BLaER1 (cell line): Measurements from ENCODE around the gene RABEPK.
A peak's percentile ranks its signal among the peaks of the same experiment; 100 is the strongest.
"Not testable (repeated sequence)": the region's sequence is repeated elsewhere in the genome, so short reads cannot be mapped to it uniquely, and the experiment has no call there.

Experiments
- H3K27ac ChIP-seq: shearing (Covaris generic); formaldehyde crosslinking; 2 replicates; pipeline ENCODE4 v1.8.1; 2022
- H3K27me3 ChIP-seq: shearing (Covaris generic); formaldehyde crosslinking; 2 replicates; pipeline ENCODE4 v1.8.1; 2022
- H3K36me3 ChIP-seq: shearing (Covaris generic); formaldehyde crosslinking; 2 replicates; pipeline ENCODE4 v1.8.1; 2022
- H3K4me1 ChIP-seq: shearing (Covaris generic); formaldehyde crosslinking; 2 replicates; pipeline ENCODE4 v1.8.1; 2022
- H3K4me2 ChIP-seq: shearing (Covaris generic); formaldehyde crosslinking; 2 replicates; pipeline ENCODE4 v1.8.1; 2022
- H3K4me3 ChIP-seq: shearing (Covaris generic); formaldehyde crosslinking; 2 replicates; pipeline ENCODE4 v1.8.1; 2022
- H3K9ac ChIP-seq: shearing (Covaris generic); formaldehyde crosslinking; 2 replicates; pipeline ENCODE4 v1.8.1; 2022
- H3K9me3 ChIP-seq: shearing (Covaris generic); formaldehyde crosslinking; 2 replicates; pipeline ENCODE4 v1.8.1; 2022
- H4K20me1 ChIP-seq: shearing (Covaris generic); formaldehyde crosslinking; 2 replicates; pipeline ENCODE4 v1.8.1; 2022
- Cebpa-rat ChIP-seq: shearing (Covaris generic); IDR thresholded peaks from 2 replicates; pipeline ENCODE4 v1.8.1; 2022

The RABEPK gene

DNA sequence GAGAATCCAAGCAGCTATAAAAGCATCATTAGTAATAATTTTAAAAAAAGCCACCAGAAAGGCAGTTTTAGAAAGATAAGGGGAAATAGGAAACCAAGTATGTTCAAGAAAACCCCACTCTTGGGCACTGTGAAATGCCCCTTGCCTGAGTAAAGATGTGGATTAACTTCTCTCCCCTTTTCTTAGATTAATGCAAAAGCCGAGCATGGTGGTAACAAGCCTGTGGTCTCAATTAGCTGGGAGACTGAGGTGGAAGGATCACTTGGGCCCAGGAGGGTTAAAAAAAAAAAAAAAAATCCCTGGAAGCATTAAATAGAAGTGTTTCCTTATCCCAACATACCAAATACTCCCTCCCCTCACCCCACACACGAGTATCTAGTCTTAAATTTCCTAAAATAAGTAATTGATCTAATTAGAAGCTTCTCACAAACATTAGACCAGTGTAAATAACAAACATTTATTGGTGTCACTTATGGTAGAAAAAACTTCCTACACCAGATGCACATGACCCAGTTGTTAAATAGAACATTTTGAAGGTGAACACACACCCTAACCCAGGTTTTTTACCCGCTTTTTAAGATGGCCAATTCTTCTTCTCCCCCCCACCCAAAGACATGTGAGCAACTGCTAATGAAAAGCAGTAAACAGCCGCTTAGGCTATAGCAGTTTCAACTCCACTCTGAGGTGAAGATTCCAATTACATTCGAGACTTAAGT, 35.6 kb downstream of the RABEPK start:
- Histone ChIP-seq H3K4me2 (peak overlapping the region; percentile 73), H3K36me3 (peaks cover 83% of the 10 kb centered on the region), H4K20me1 (peaks cover 73% of the 10 kb centered on the region), H3K4me3 (no peak overlapping the region), H3K27me3 (no peaks in the 10 kb centered on the region), H3K9me3 (no peaks in the 10 kb centered on the region), H3K9ac (no peak overlapping the region), H3K4me1 (peaks cover 42% of the 10 kb centered on the region), H3K27ac (no peak overlapping the region)
- TF ChIP-seq Cebpa-rat, result no peak

DNA sequence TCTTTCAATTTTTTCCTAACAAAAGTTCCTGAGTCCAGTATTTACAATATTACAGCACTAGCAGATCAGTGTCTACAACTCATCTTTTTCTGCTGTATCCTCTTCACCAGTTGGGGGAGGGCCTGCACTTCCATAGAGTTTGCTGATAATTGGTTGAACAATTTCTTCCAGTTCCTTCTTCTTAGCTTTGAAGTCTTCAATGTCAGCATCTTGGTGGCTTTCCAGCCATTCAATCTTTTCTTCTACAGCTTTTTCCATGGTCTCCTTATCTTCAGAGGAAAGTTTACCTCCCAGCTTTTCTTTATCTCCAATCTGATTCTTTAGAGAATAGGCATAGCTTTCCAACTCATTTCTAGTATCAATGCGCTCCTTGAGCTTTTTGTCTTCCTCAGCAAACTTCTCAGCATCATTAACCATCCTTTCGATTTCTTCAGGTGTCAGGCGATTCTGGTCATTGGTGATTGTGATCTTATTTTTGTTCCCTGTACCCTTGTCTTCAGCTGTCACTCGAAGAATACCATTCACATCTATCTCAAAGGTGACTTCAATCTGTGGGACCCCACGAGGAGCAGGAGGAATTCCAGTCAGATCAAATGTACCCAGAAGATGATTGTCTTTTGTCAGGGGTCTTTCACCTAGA, 36.3 kb downstream of the RABEPK start:
- peaks cover 42% of the 10 kb centered on the region for H3K4me1 ChIP-seq
- not testable (repeated sequence) for H3K9me3 ChIP-seq, H3K27ac ChIP-seq, H3K4me3 ChIP-seq, H3K27me3 ChIP-seq, H3K9ac ChIP-seq
- H3K4me2 ChIP-seq, result peak overlapping the region; percentile 73
- peaks cover 77% of the 10 kb centered on the region for H3K36me3 ChIP-seq
- H4K20me1 ChIP-seq, result peaks cover 74% of the 10 kb centered on the region

DNA sequence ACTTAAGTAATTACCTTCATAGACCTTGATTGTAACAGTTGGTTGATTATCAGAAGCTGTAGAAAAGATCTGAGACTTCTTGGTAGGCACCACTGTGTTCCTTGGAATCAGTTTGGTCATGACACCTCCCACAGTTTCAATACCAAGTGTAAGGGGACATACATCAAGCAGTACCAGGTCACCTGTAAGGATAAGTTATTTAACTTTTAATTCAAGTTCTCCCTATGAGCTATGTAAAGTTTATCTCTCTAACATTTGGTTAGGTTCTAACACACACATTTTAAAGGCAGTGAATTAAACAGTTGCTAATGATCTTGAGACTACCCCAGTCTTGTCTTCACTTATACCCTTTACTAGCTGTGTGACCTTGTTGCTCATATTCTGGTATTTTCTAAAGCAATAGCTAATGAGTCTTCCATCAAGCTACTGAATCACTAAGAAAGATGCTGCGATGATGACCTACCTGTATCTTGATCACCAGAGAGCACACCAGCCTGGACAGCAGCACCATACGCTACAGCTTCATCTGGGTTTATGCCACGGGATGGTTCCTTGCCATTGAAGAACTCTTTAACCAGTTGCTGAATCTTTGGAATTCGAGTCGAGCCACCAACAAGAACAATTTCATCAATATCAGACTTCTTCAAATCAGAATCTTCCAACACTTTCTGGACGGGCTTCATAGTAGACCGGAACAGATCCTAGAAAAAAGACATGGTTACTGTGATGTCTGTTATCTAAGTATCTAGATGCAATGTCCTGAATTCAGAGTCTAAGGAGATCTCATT, 38.0 kb downstream of the RABEPK start:
- Histone ChIP-seq H3K27me3 (no peaks in the 10 kb centered on the region), H3K4me1 (peaks cover 51% of the 10 kb centered on the region), H3K4me2 (peak overlapping the region; percentile 73), H3K27ac (no peak overlapping the region), H3K9me3 (no peaks in the 10 kb centered on the region), H3K9ac (peak overlapping the region; percentile 97; the same call in 1 of the 2 replicates), H4K20me1 (peaks cover 74% of the 10 kb centered on the region), H3K36me3 (peaks cover 62% of the 10 kb centered on the region), H3K4me3 (peak overlapping the region; percentile 82)
- TF ChIP-seq Cebpa-rat, result no peak

DNA sequence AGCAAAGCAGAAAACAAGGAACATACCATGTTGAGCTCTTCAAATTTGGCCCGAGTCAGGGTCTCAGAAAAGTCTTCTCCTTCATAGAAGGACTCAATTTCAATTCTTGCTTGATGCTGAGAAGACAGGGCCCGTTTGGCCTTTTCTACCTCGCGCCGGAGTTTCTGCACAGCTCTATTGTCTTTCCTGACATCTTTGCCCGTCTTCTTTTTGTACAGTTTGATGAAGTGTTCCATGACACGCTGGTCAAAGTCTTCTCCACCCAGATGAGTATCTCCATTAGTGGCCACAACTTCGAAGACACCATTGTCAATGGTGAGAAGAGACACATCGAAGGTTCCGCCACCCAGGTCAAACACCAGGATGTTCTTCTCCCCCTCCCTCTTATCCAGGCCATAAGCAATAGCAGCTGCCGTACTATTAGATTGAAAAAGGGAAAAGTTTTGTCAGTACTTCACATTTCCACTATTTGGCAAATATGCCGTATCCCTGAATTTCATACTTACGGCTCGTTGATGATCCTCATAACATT, 38.6 kb downstream of the RABEPK start:
- Histone ChIP-seq H3K27ac (no peak overlapping the region), H3K9ac (peak overlapping the region; percentile 97; the same call in 1 of the 2 replicates), H4K20me1 (peaks cover 69% of the 10 kb centered on the region), H3K4me2 (peak overlapping the region; percentile 73), H3K27me3 (no peaks in the 10 kb centered on the region), H3K4me1 (peaks cover 51% of the 10 kb centered on the region), H3K36me3 (peaks cover 56% of the 10 kb centered on the region), H3K4me3 (peak overlapping the region; percentile 82), H3K9me3 (no peaks in the 10 kb centered on the region)
- TF ChIP-seq Cebpa-rat, result no peak

DNA sequence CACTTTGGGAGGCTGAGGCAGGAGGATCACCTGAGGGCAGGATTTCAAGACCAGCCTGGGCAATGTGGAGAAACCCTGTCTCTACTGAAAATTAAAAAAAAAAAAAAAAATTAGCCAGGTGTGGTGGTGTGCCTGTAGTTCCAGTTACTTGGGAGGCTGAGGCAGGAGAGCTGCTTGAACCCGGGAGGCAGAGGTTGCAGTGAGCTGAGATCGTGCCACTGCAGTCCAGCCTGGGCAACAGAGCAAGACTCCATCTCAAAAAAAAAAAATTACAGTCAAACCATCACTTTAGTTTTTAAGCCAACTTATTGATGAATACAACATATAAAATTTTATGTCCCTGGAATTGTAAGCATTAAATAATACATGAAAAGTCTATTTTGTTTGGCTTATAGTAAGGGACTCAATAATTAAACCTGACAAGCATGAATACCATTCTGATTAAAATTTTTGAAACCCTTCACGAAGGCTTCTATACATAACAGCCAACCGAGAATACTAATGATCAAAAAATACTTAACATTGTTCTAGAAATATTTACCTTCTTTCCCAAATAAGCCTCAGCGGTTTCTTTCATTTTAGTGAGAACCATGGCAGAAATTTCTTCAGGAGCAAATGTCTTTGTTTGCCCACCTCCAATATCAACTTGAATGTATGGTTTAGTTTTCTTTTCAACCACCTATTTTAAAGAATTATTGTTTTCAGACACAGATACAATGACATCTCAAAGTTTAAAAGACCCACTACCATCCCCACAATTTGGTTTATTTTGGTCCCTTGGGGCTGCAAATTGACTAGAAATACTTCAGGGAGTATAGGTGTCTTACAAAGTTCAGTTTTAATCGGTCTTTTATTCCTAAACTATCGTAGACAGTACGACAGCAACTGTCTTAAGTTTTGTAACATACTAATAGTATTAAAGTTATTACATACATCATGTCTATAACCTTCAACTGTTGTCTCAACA, 39.6 kb downstream of the RABEPK start:
- no peaks in the 10 kb centered on the region for H3K27me3 ChIP-seq
- peaks cover 50% of the 10 kb centered on the region for H3K36me3 ChIP-seq
- peak overlapping the region; percentile 97 for H3K9ac ChIP-seq
- peak overlapping the region; percentile 82 for H3K4me3 ChIP-seq
- H3K27ac ChIP-seq, result peak overlapping the region; percentile 97
- H3K9me3 ChIP-seq, result no peaks in the 10 kb centered on the region
- H4K20me1 ChIP-seq, result peaks cover 61% of the 10 kb centered on the region
- TF ChIP-seq Cebpa-rat, result no peak
- H3K4me1 ChIP-seq, result peaks cover 51% of the 10 kb centered on the region
- peak overlapping the region; percentile 73 for H3K4me2 ChIP-seq

GRCh38 chr9:125240649-125240999, 40.3 kb downstream of the RABEPK start:
- H3K4me1 ChIP-seq, result peaks cover 49% of the 10 kb centered on the region
- H3K27me3 ChIP-seq, result no peaks in the 10 kb centered on the region
- no peak for TF ChIP-seq Cebpa-rat
- H3K4me2 ChIP-seq, result peak overlapping the region; percentile 73
- H3K4me3 ChIP-seq, result peak overlapping the region; percentile 82
- H4K20me1 ChIP-seq, result peaks cover 54% of the 10 kb centered on the region
- H3K27ac ChIP-seq, result peak overlapping the region; percentile 97
- no peaks in the 10 kb centered on the region for H3K9me3 ChIP-seq
- H3K9ac ChIP-seq, result peak overlapping the region; percentile 97
- peaks cover 43% of the 10 kb centered on the region for H3K36me3 ChIP-seq

DNA sequence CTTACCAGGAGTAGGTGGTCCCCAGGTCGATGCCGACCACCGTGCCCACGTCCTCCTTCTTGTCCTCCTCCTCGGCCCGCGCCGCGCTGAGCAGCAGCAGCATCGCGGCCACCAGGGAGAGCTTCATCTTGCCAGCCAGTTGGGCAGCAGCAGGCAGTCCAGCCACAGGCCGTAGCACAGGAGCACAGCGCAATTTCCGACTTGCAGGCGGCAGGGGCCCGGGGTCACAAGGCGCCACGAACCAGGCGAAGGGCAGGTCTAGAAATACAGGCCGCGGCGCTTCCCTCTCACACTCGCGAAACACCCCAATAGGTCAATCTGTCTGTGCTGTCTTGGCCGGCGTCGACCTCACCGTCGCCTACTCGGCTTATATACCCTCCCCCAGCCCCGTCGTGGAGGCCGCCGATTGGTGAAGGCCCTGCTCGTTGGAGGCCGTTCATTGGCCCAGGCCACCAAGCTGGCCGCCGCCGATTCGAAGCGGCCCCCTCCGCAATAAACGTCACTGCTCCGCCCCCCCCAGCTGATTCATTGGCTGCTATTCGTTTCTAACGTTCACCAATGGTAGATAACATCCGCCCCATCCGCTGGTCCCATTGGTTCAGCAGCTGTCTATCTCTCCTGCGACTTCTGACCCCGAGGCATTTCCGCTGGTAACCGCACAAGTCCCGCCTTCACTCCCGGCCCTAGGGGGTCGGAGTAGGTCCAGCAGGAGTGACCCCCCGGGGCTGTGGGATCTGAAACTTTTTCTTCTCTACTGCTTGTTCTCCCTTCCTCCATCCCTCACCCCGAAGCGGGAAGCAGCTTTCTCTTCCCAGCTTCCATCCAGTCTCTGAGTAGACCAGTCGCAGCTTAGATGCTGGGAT, 40.9 kb downstream of the RABEPK start, which contains the start of gene HSPA5:
Gene HSPA5, minus strand, starts transcription at position 344 of the 863 bp plus-strand sequence. Its CDS starts 217 bp downstream, at position 127.
- Histone ChIP-seq H4K20me1 (peaks cover 48% of the 10 kb centered on the region), H3K27me3 (no peaks in the 10 kb centered on the region), H3K36me3 (peaks cover 37% of the 10 kb centered on the region), H3K4me2 (peak within 1 kb of the TSS; percentile 91), H3K4me1 (peaks cover 43% of the 10 kb centered on the region), H3K9me3 (no peaks in the 10 kb centered on the region), H3K9ac (peak within 1 kb of the TSS; percentile 97), H3K4me3 (peak within 1 kb of the TSS; percentile 82), H3K27ac (peak within 1 kb of the TSS; percentile 97)
- TF ChIP-seq Cebpa-rat, result no peak
